H1 (cell line): Measurements from ENCODE around the gene KRT7. TPM values are rescaled to one million over a fixed set of nuclear protein-coding genes. Genes with fewer than 3 reads are reported as not detected.
"Not testable (repeated sequence)": the region's sequence is repeated elsewhere in the genome, so short reads cannot be mapped to it uniquely, and the experiment has no call there.

ENCODE experiments used
- CTCF ChIA-PET: fragments of 300-600 bp; sonication (Branson Sonifier 250); formaldehyde crosslinking; loops from one replicate; lab custom pipeline; 2021; ENCODE audit not compliant: partially characterized antibody; lab: Charles Lee
- POLR2A ChIA-PET: fragments of 300-600 bp; sonication (Branson Sonifier 250); formaldehyde crosslinking; loops from one replicate; lab custom pipeline; 2021; ENCODE audit warnings: inconsistent platforms; ENCODE audit not compliant: partially characterized antibody; lab: Charles Lee
- DNase-seq, 2 experiments: peaks; one replicate each; pipeline versions ENCODE4 v3.0.0 to v3.0.0-alpha.2; 2010 to 2022; ENCODE audit warnings: low spot score in 2 of 2, low read depth in 1 of 2, mixed read lengths in 1 of 2
- FAIRE-seq: peaks from 2 replicates; lab custom pipeline; 2011; peaks lifted over from hg19 to GRCh38; lab: Jason Lieb, UNC
- H2AFZ ChIP-seq: 2 replicates; pipeline ENCODE4 v1.8.1; 2012; ENCODE audit warnings: low read length, inconsistent platforms
- H2AK5ac ChIP-seq: 2 replicates; pipeline ENCODE4 v1.6.1; 2013; ENCODE audit warnings: low read depth, low read length
- H2BK120ac ChIP-seq: replicated peaks from 2 replicates; pipeline ENCODE3; 2013; ENCODE audit warnings: low read depth, low read length, inconsistent platforms
- H2BK12ac ChIP-seq: 2 replicates; pipeline ENCODE4 v1.6.1; 2013; ENCODE audit warnings: low read depth, low read length
- H2BK15ac ChIP-seq: 2 replicates; pipeline ENCODE4 v1.6.1; 2013; ENCODE audit warnings: low read length
- H2BK20ac ChIP-seq: 2 replicates; pipeline ENCODE4 v1.6.1; 2013; ENCODE audit warnings: low read length
- H2BK5ac ChIP-seq: 2 replicates; pipeline ENCODE4 v1.6.1; 2013; ENCODE audit warnings: low read depth, low read length
- H3K14ac ChIP-seq: 2 replicates; pipeline ENCODE4 v1.6.1; 2013; ENCODE audit warnings: inconsistent platforms; ENCODE audit not compliant: insufficient read length
- H3K18ac ChIP-seq: 2 replicates; pipeline ENCODE4 v1.6.1; 2013; ENCODE audit warnings: low read length; ENCODE audit errors: extremely low read depth
- H3K23ac ChIP-seq: 2 replicates; pipeline ENCODE4 v1.6.1; 2013; ENCODE audit warnings: inconsistent platforms; ENCODE audit not compliant: insufficient read length
- H3K23me2 ChIP-seq: 2 replicates; pipeline ENCODE4 v1.6.1; 2013; ENCODE audit warnings: low read depth, low read length
- H3K27ac ChIP-seq: 2 replicates; pipeline ENCODE4 v1.6.1; 2011; ENCODE audit warnings: low read depth, low read length, inconsistent platforms
- H3K27me3 ChIP-seq, 4 experiments: replicated peaks in 1 of 4; 1 replicate in 1 of 4; 2 replicates in 3 of 4; pipeline versions ENCODE4 v1.6.1 to v1.8.1; 2011 to 2013; ENCODE audit warnings: low read length in 3 of 4, mild to moderate bottlenecking in 3 of 4, inconsistent platforms in 2 of 4, mixed read lengths in 2 of 4, moderate library complexity in 1 of 4; ENCODE audit not compliant: control insufficient read depth in 3 of 4, insufficient read depth in 3 of 4; ENCODE audit errors: extremely low read depth in 1 of 4
- H3K36me3 ChIP-seq, 4 experiments: 2 replicates each; pipeline versions ENCODE4 v1.6.1 to v1.8.1; 2011 to 2013; ENCODE audit warnings: mild to moderate bottlenecking in 4 of 4, low read length in 3 of 4, moderate library complexity in 2 of 4, control low read depth in 1 of 4, inconsistent platforms in 1 of 4; ENCODE audit not compliant: insufficient read depth in 4 of 4, control insufficient read depth in 2 of 4
- H3K4ac ChIP-seq: replicated peaks from 2 replicates; pipeline ENCODE3; 2013; ENCODE audit warnings: low read length, low read depth, mixed read lengths, inconsistent platforms; ENCODE audit not compliant: insufficient read length
- H3K4me1 ChIP-seq, 4 experiments: replicated peaks in 1 of 4; 1 replicate in 1 of 4; 2 replicates in 3 of 4; pipeline versions ENCODE4 v1.6.1 to v1.8.1; 2011 to 2013; ENCODE audit warnings: low read length in 3 of 4, inconsistent platforms in 2 of 4, mixed read lengths in 1 of 4; ENCODE audit not compliant: insufficient read depth in 4 of 4, control insufficient read depth in 3 of 4
- H3K4me2 ChIP-seq, 2 experiments: 2 replicates each; pipeline versions ENCODE4 v1.6.1 to v1.8.1; 2011 to 2013; ENCODE audit warnings: low read depth in 2 of 2, low read length in 2 of 2, control low read depth in 1 of 2, inconsistent platforms in 1 of 2, mild to moderate bottlenecking in 1 of 2; ENCODE audit not compliant: insufficient read depth in 1 of 2
- H3K4me3 ChIP-seq, 4 experiments: fragments of 200-600, 300-600 bp in 1 of 4; sonication (generic), shearing (Covaris generic), sonication (Bioruptor Twin) in 1 of 4; 2 replicates each; pipeline versions ENCODE4 v1.5.1 to v1.8.1; 2011 to 2016; ENCODE audit warnings: low read length in 4 of 4, low read depth in 3 of 4, control low read depth in 2 of 4, inconsistent platforms in 2 of 4, mild to moderate bottlenecking in 2 of 4, mixed read lengths in 1 of 4, moderate library complexity in 1 of 4; ENCODE audit not compliant: insufficient read depth in 2 of 4; ENCODE audit errors: extremely low read depth in 1 of 4
- H3K56ac ChIP-seq: replicated peaks from 2 replicates; pipeline ENCODE3; 2013; ENCODE audit warnings: low read depth, mild to moderate bottlenecking, mixed read lengths, low read length, inconsistent platforms; ENCODE audit not compliant: insufficient read length
- H3K79me1 ChIP-seq: 2 replicates; pipeline ENCODE4 v1.6.1; 2013; ENCODE audit warnings: low read depth, low read length, control low read depth
- H3K79me2 ChIP-seq, 2 experiments: 2 replicates each; pipeline versions ENCODE4 v1.6.1 to v1.8.1; 2012 to 2013; ENCODE audit warnings: low read length in 2 of 2, mild to moderate bottlenecking in 2 of 2, inconsistent platforms in 1 of 2; ENCODE audit not compliant: insufficient read depth in 2 of 2, control insufficient read depth in 1 of 2
- H3K9ac ChIP-seq, 4 experiments: replicated peaks in 1 of 4; 1 replicate in 1 of 4; 2 replicates in 3 of 4; pipeline versions ENCODE4 v1.6.1 to v1.8.1; 2011 to 2013; ENCODE audit warnings: low read depth in 3 of 4, low read length in 3 of 4, control low read depth in 2 of 4, mild to moderate bottlenecking in 2 of 4, moderate library complexity in 2 of 4, inconsistent platforms in 1 of 4; ENCODE audit errors: extremely low read depth in 1 of 4
- H3K9me3 ChIP-seq, 2 experiments: 2 replicates each; pipeline versions ENCODE4 v1.6.1 to v1.8.1; 2012 to 2013; ENCODE audit warnings: mild to moderate bottlenecking in 2 of 2, moderate library complexity in 2 of 2, control low read depth in 1 of 2, inconsistent platforms in 1 of 2, low read depth in 1 of 2, low read length in 1 of 2, mixed read lengths in 1 of 2; ENCODE audit not compliant: insufficient read depth in 2 of 2
- H4K20me1 ChIP-seq, 2 experiments: replicated peaks in 1 of 2; 2 replicates each; pipeline versions ENCODE3 to v1.8.1; 2011 to 2013; ENCODE audit warnings: inconsistent platforms in 2 of 2, low read length in 2 of 2, mild to moderate bottlenecking in 1 of 2; ENCODE audit not compliant: insufficient read depth in 2 of 2, control insufficient read depth in 1 of 2
- H4K5ac ChIP-seq: 2 replicates; pipeline ENCODE4 v1.6.1; 2013; ENCODE audit warnings: low read length, low read depth, mixed read lengths, inconsistent platforms; ENCODE audit not compliant: insufficient read length
- H4K8ac ChIP-seq: 2 replicates; pipeline ENCODE4 v1.8.0; 2013; ENCODE audit warnings: mild to moderate bottlenecking, moderate library complexity, low read length, inconsistent platforms; ENCODE audit not compliant: insufficient read depth; ENCODE audit errors: extremely low read depth
- H4K91ac ChIP-seq: replicated peaks from 2 replicates; pipeline ENCODE3; 2013; ENCODE audit warnings: low read length, mixed read lengths, inconsistent platforms; ENCODE audit not compliant: insufficient read length
- EZH2 ChIP-seq: fragments of 200-600 bp; sonication (generic); IDR thresholded peaks from 2 replicates; pipeline ENCODE4 v1.7.1; 2012; ENCODE audit warnings: low read depth, mild to moderate bottlenecking, moderate library complexity, low read length, inconsistent platforms; ENCODE audit not compliant: severe bottlenecking
- KDM1A ChIP-seq: fragments of 200-600, 300-600 bp; sonication (generic); IDR thresholded peaks from 2 replicates; pipeline ENCODE4 v1.7.1; 2016; ENCODE audit warnings: mild to moderate bottlenecking, low read length, borderline replicate concordance
- SUZ12 ChIP-seq: fragments of 200-600 bp; sonication (generic); IDR thresholded peaks from 2 replicates; pipeline ENCODE4 v1.6.1; 2012; ENCODE audit warnings: mild to moderate bottlenecking, inconsistent platforms, low read length, moderate library complexity, mixed read lengths
- WGBS, 2 experiments: shearing (Covaris generic) in 1 of 2; methylation state at CpG; one replicate each; pipeline versions ENCODE4 v1.1.6 to v1.1.7; 2013 to 2015; ENCODE audit warnings: low lambda C conversion rate in 2 of 2, mixed read lengths in 2 of 2, inconsistent platforms in 1 of 2, low coverage in 1 of 2, missing lambda C conversion rate in 1 of 2; ENCODE audit not compliant: insufficient replicate concordance in 2 of 2, insufficient coverage in 1 of 2, insufficient read length in 1 of 2; ENCODE audit errors: extremely low coverage in 1 of 2, missing lambda C conversion rate in 1 of 2; 5-methylcytosine and 5-hydroxymethylcytosine counted together
- polyA plus RNA-seq, 7 experiments: library from polyadenylated mRNA; depleted of rRNA in 3 of 7; stranded (reverse) in 5 of 7; unstranded in 2 of 7; fragments of >200 nt in 5 of 7; fragments of 200-250 nt in 2 of 7; gene quantifications; 1 replicate in 5 of 7; 2 replicates in 1 of 7; 4 replicates in 1 of 7; pipeline versions ENCODE4 v1.2.1 to v1.2.3, GENCODE V29; 2011 to 2013; ENCODE audit warnings: missing spikeins in 2 of 7, mixed read lengths in 2 of 7
- total RNA-seq: library from RNA; stranded (reverse); fragmentation: NEBNext Ultra II Directional; extraction: Animal tissue kit (Norgen Biotek cat#: 25700); gene quantifications from 2 replicates; pipeline ENCODE4 v1.2.1, GENCODE V29; 2021

KRT7 gene
- total and polyA plus RNA-seq, 2 of the 8 experiments (the other 6 are each of a cell fraction or from before 2014, with no cell fraction given) = 13.2 to 19.0 TPM

- H3K9me3 ChIP-seq, H3K79me2 ChIP-seq, H3K56ac ChIP-seq, H3K18ac ChIP-seq, H2BK120ac ChIP-seq, H3K9ac ChIP-seq, DNase-seq, H4K20me1 ChIP-seq, H4K5ac ChIP-seq, H3K23ac ChIP-seq, H3K14ac ChIP-seq, H2BK12ac ChIP-seq, H3K23me2 ChIP-seq, H3K4ac ChIP-seq, POLR2A ChIA-PET, H3K4me1 ChIP-seq: not testable (repeated sequence)
- CTCF ChIA-PET = interaction anchor here (1.0 to 12.4 kb wide), 12 partner anchors 8 to 804 kb away, joined by 3 to 105 read pairs (median 4); no protein-coding TSS in a partner anchor
- Histone ChIP-seq H3K4me3 (peak overlapping the region in 1 of 4 experiments; percentile 44; a peak in 3 of 8 replicates), H3K4me2 (peak overlapping the region; percentile 43 to 58; a peak in 3 of 4 replicates)
- 58% methylated on average over 13 of the region's 13 CpGs; no CpG with 5 or more reads in 1 of the 2 experiments for WGBS, 2 experiments
- TF ChIP-seq KDM1A = peak; percentile 8; the same call in 1 of the 2 replicates
- peak; percentile 41 for TF ChIP-seq EZH2
- peak; percentile 24; the same call in 1 of the 2 replicates for TF ChIP-seq SUZ12
- TF ChIP-seq, all 59 proteins: peak for 3; not testable (repeated sequence) for 56
- not testable (repeated sequence) for H2AK5ac ChIP-seq, H3K79me1 ChIP-seq, H2AFZ ChIP-seq, H2BK20ac ChIP-seq, H3K36me3 ChIP-seq, FAIRE-seq, H3K27ac ChIP-seq, H4K8ac ChIP-seq, H2BK5ac ChIP-seq, H4K91ac ChIP-seq, H2BK15ac ChIP-seq
- H3K27me3 ChIP-seq = peaks cover 14 to 44% (median 37%) of the 10 kb centered on the region in 4 experiments
These were observed 24.9 kb downstream of the KRT7 start for GRCh38 chr12:52257922-52258321.
